HCT116 (cell line): ENCODE measurements around the gene ATXN1. TPM values are rescaled to one million over a fixed set of nuclear protein-coding genes. Genes with fewer than 3 reads are reported as not detected.

Experiments used
- ATAC-seq: fragments of 200-7000 bp; cut with Tn5 transposase; 2 replicates; pipeline ENCODE4 v1.9.1; 2020; ENCODE audit warnings: mild to moderate bottlenecking, moderate library complexity
- BruUV-seq: library from RNA; stranded (reverse); fragments of 400-500 nt; replicated peaks from 2 replicates; lab custom pipeline; 2021; lab: Mats Ljungman, UMichigan
- CTCF ChIA-PET: fragments of 300-600 bp; sonication (Branson Sonifier 250); formaldehyde crosslinking; loops from one replicate; lab custom pipeline; 2021; ENCODE audit warnings: antibody characterized with exemption; lab: Charles Lee
- POLR2A ChIA-PET: fragments of 300-600, 350-600 bp; sonication (Branson Sonifier 250); formaldehyde crosslinking; loops from one replicate; lab custom pipeline; 2021; ENCODE audit warnings: antibody characterized with exemption; lab: Charles Lee
- RAD21 ChIA-PET, 2 experiments: fragments of 300-600 bp; sonication (Branson Sonifier 250); formaldehyde crosslinking; loops; one replicate each; lab custom pipeline; 2023; ENCODE audit warnings: low total read pairs in 2 of 2; ENCODE audit not compliant: uncharacterized antibody in 2 of 2, unreplicated experiment in 2 of 2, low non-redundant PET in 1 of 2; lab: Charles Lee
- DNase-seq: peaks from one replicate; pipeline ENCODE4 v3.0.0-alpha.2; 2010; ENCODE audit warnings: low read depth, low spot score
- H2AFZ ChIP-seq: fragments of 200-600 bp; shearing (Covaris generic), sonication (generic); 2 replicates; pipeline ENCODE4 v1.6.1; 2017; ENCODE audit warnings: low read depth, mixed run types, mixed read lengths, antibody characterized with exemption, low read length; ENCODE audit not compliant: poor library complexity, severe bottlenecking
- H3K27ac ChIP-seq: 2 replicates; pipeline ENCODE4 v1.5.1; 2012; ENCODE audit warnings: low read depth, low read length
- H3K27me3 ChIP-seq: fragments of 200-600 bp; sonication (generic); 2 replicates; pipeline ENCODE4 v1.6.1; 2016; ENCODE audit warnings: mixed run types, low read length, mixed read lengths; ENCODE audit not compliant: insufficient read depth
- H3K36me3 ChIP-seq, 2 experiments: fragments of 200-500 bp in 1 of 2; fragments of 200-600 bp in 1 of 2; sonication (Bioruptor generic) in 1 of 2; sonication (generic) in 1 of 2; 2 replicates each; pipeline versions ENCODE4 v1.5.1 to v1.6.1; 2014 to 2016; ENCODE audit warnings: low read length in 2 of 2, inconsistent platforms in 1 of 2, mixed read lengths in 1 of 2, mixed run types in 1 of 2; ENCODE audit not compliant: insufficient read depth in 2 of 2, control insufficient read depth in 1 of 2
- H3K4me1 ChIP-seq, 2 experiments: fragments of 200-600 bp in 1 of 2; sonication (generic) in 1 of 2; 2 replicates each; pipeline versions ENCODE4 v1.5.1 to v1.6.1; 2012 to 2017; ENCODE audit warnings: low read length in 2 of 2, inconsistent platforms in 1 of 2, mild to moderate bottlenecking in 1 of 2, mixed read lengths in 1 of 2, mixed run types in 1 of 2, moderate library complexity in 1 of 2; ENCODE audit not compliant: insufficient read depth in 2 of 2, control insufficient read depth in 1 of 2
- H3K4me2 ChIP-seq: fragments of 200-600 bp; sonication (generic); 2 replicates; pipeline ENCODE4 v1.6.1; 2017; ENCODE audit warnings: mixed run types, low read length, mixed read lengths
- H3K4me3 ChIP-seq, 2 experiments: fragments of 200-600 bp in 1 of 2; sonication (generic) in 1 of 2; replicated peaks in 1 of 2; 2 replicates each; pipeline ENCODE4 v1.5.1; 2011 to 2016; ENCODE audit warnings: low read length in 2 of 2, control low read depth in 1 of 2, low read depth in 1 of 2, mild to moderate bottlenecking in 1 of 2, mixed read lengths in 1 of 2, mixed run types in 1 of 2
- H3K79me2 ChIP-seq: fragments of 200-600 bp; sonication (generic); 2 replicates; pipeline ENCODE4 v1.6.1; 2017; ENCODE audit warnings: mild to moderate bottlenecking, mixed run types, low read length, moderate library complexity, mixed read lengths; ENCODE audit not compliant: insufficient read depth
- H3K9ac ChIP-seq: fragments of 200-600 bp; sonication (generic); 2 replicates; pipeline ENCODE4 v1.6.1; 2016; ENCODE audit warnings: low read length, mixed read lengths
- H3K9me2 ChIP-seq: fragments of 200-600 bp; sonication (generic), shearing (Covaris generic); 2 replicates; pipeline ENCODE4 v1.6.1; 2017; ENCODE audit warnings: mixed run types, mild to moderate bottlenecking, moderate library complexity; ENCODE audit not compliant: insufficient read depth
- H3K9me3 ChIP-seq, 2 experiments: fragments of 200-500 bp in 1 of 2; fragments of 200-600 bp in 1 of 2; sonication (Bioruptor generic) in 1 of 2; sonication (generic) in 1 of 2; 2 replicates each; pipeline ENCODE4 v1.6.1; 2014 to 2017; ENCODE audit warnings: low read length in 2 of 2, mixed read lengths in 2 of 2, inconsistent platforms in 1 of 2, low read depth in 1 of 2, mild to moderate bottlenecking in 1 of 2, mixed run types in 1 of 2, moderate library complexity in 1 of 2; ENCODE audit not compliant: control insufficient read depth in 1 of 2, insufficient read depth in 1 of 2
- H4K20me1 ChIP-seq: fragments of 200-600 bp; sonication (generic), shearing (Covaris generic); 2 replicates; pipeline ENCODE4 v1.6.1; 2017; ENCODE audit warnings: mixed run types, mild to moderate bottlenecking, moderate library complexity; ENCODE audit not compliant: insufficient read depth
- CBX3 ChIP-seq: IDR thresholded peaks from 2 replicates; pipeline ENCODE4 v1.6.1; 2012; ENCODE audit warnings: low read depth
- CEBPB ChIP-seq: IDR thresholded peaks from 2 replicates; pipeline ENCODE4 v1.6.1; 2012; ENCODE audit warnings: low read depth
- EGR1 ChIP-seq: IDR thresholded peaks from 2 replicates; pipeline ENCODE4 v1.6.1; 2012; ENCODE audit warnings: low read depth
- EZH2 ChIP-seq: fragments of 200-600 bp; sonication (generic); IDR thresholded peaks from 2 replicates; pipeline ENCODE4 v1.6.1; 2017; ENCODE audit warnings: antibody characterized with exemption, mixed run types
- FOSL1 ChIP-seq: IDR thresholded peaks from 2 replicates; pipeline ENCODE4 v1.6.1; 2012; ENCODE audit warnings: low read depth
- JUND ChIP-seq: IDR thresholded peaks from 2 replicates; pipeline ENCODE4 v1.6.1; 2012
- POLR2A ChIP-seq: IDR thresholded peaks from 2 replicates; pipeline ENCODE4 v1.7.0; 2011; ENCODE audit warnings: borderline replicate concordance; ENCODE audit not compliant: insufficient read depth, insufficient read length; ENCODE audit errors: extremely low read depth
- POLR2AphosphoS5 ChIP-seq: IDR thresholded peaks from 2 replicates; pipeline ENCODE4 v1.6.1; 2011; ENCODE audit warnings: mild to moderate bottlenecking, low read depth, low read length, moderate library complexity
- SIN3A ChIP-seq: IDR thresholded peaks from 2 replicates; pipeline ENCODE4 v1.6.1; 2012; ENCODE audit warnings: low read depth
- SP1 ChIP-seq: IDR thresholded peaks from 2 replicates; pipeline ENCODE4 v1.6.1; 2012; ENCODE audit warnings: low read depth
- TCF7L2 ChIP-seq: IDR thresholded peaks from 2 replicates; pipeline ENCODE4 v1.7.0; 2011; ENCODE audit warnings: borderline replicate concordance, inconsistent platforms; ENCODE audit not compliant: insufficient read depth, insufficient read length; ENCODE audit errors: extremely low read depth
- YY1 ChIP-seq: IDR thresholded peaks from 2 replicates; pipeline ENCODE4 v1.6.1; 2011; ENCODE audit warnings: low read length, low read depth, moderate library complexity, mild to moderate bottlenecking; ENCODE audit not compliant: insufficient replicate concordance; ENCODE audit errors: extremely low read depth
- ZFX ChIP-seq: fragments of 450-650 bp; IDR thresholded peaks from 2 replicates; pipeline ENCODE4 v1.6.1; 2017
- intact Hi-C: fragments of 100-400 bp; cut with micrococcal nuclease; formaldehyde crosslinking; loops from 2 replicates; pipeline ENCODE4 v1.10.0; 2022
- total RNA-seq: library from RNA; stranded (reverse); gene quantifications from one replicate; pipeline ENCODE4 v1.2.1, GENCODE V29; 2021; ENCODE audit not compliant: unreplicated experiment
- TF ChIP-seq, protein P1 (sequence below): IDR thresholded peaks from 2 replicates; pipeline ENCODE4 v1.6.1; 2012; ENCODE audit warnings: low read depth
- TF ChIP-seq, protein P2 (sequence below): IDR thresholded peaks from 2 replicates; pipeline ENCODE4 v1.6.1; 2012
- TF ChIP-seq, protein P3 (sequence below): IDR thresholded peaks from 2 replicates; pipeline ENCODE4 v1.6.1; 2012
- TF ChIP-seq, protein P4 (sequence below), 3 experiments: fragments of 200-600 bp in 1 of 3; sonication (generic) in 1 of 3; IDR thresholded peaks in 2 of 3; conservative IDR thresholded peaks in 1 of 3; 2 replicates each; pipeline ENCODE4 v1.5.1; 2012 to 2017; ENCODE audit warnings: low read depth in 2 of 3, low read length in 2 of 3, antibody characterized with exemption in 1 of 3, borderline replicate concordance in 1 of 3, control low read depth in 1 of 3, mild to moderate bottlenecking in 1 of 3, mixed read lengths in 1 of 3, mixed run types in 1 of 3, moderate library complexity in 1 of 3; ENCODE audit not compliant: insufficient read depth in 1 of 3

The ATXN1 gene
- total RNA-seq, 1 experiment from 2014 or later, result 21.0 TPM

DNA sequence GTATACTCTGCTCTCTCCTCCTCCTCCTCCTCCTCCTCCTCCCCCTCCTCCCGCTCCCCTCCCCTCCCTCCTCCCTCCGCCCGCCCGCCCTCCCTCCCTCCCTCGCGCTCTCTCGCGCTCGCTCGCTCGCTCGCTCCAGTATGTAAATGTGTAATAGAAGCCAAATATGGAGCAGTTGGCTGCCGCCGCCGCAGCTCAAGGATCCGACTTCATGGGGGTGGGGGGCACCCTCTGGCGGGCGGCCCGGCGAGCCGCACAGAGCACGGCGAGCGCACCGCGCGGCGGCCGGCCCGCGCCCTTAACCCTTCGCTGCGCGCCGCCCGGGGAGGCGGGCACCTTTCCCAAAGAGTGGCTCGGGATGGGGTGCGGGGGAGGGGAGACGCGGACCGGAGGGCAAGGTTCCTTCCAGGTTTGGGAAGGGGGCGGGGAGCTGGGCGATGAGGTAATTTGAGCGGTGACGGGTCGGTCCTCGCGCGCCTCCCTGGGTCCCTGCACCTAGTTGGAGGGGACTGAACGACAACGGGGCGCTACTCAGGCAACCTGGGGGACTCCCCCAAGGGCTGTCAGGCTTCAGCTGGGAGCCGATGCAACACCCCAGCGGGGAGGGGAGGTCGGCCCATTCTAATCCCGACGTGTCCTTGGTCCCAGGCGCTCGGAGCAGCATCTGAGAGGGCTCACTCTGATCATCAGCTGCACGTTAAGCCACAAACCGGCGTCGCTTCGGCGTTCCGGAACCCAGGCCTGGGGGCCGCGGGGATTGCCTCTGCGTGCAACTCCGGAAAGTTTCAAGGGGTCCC, 409 bp upstream of the ATXN1 start (continued):
- TF ChIP-seq, protein P1, sequence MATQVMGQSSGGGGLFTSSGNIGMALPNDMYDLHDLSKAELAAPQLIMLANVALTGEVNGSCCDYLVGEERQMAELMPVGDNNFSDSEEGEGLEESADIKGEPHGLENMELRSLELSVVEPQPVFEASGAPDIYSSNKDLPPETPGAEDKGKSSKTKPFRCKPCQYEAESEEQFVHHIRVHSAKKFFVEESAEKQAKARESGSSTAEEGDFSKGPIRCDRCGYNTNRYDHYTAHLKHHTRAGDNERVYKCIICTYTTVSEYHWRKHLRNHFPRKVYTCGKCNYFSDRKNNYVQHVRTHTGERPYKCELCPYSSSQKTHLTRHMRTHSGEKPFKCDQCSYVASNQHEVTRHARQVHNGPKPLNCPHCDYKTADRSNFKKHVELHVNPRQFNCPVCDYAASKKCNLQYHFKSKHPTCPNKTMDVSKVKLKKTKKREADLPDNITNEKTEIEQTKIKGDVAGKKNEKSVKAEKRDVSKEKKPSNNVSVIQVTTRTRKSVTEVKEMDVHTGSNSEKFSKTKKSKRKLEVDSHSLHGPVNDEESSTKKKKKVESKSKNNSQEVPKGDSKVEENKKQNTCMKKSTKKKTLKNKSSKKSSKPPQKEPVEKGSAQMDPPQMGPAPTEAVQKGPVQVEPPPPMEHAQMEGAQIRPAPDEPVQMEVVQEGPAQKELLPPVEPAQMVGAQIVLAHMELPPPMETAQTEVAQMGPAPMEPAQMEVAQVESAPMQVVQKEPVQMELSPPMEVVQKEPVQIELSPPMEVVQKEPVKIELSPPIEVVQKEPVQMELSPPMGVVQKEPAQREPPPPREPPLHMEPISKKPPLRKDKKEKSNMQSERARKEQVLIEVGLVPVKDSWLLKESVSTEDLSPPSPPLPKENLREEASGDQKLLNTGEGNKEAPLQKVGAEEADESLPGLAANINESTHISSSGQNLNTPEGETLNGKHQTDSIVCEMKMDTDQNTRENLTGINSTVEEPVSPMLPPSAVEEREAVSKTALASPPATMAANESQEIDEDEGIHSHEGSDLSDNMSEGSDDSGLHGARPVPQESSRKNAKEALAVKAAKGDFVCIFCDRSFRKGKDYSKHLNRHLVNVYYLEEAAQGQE, result no peak
- TF ChIP-seq, protein P2, sequence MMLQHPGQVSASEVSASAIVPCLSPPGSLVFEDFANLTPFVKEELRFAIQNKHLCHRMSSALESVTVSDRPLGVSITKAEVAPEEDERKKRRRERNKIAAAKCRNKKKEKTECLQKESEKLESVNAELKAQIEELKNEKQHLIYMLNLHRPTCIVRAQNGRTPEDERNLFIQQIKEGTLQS, result no peak
- TF ChIP-seq EZH2, result no peak
- TF ChIP-seq CEBPB, result no peak
- TF ChIP-seq, all 23 proteins: peak for 7

DNA sequence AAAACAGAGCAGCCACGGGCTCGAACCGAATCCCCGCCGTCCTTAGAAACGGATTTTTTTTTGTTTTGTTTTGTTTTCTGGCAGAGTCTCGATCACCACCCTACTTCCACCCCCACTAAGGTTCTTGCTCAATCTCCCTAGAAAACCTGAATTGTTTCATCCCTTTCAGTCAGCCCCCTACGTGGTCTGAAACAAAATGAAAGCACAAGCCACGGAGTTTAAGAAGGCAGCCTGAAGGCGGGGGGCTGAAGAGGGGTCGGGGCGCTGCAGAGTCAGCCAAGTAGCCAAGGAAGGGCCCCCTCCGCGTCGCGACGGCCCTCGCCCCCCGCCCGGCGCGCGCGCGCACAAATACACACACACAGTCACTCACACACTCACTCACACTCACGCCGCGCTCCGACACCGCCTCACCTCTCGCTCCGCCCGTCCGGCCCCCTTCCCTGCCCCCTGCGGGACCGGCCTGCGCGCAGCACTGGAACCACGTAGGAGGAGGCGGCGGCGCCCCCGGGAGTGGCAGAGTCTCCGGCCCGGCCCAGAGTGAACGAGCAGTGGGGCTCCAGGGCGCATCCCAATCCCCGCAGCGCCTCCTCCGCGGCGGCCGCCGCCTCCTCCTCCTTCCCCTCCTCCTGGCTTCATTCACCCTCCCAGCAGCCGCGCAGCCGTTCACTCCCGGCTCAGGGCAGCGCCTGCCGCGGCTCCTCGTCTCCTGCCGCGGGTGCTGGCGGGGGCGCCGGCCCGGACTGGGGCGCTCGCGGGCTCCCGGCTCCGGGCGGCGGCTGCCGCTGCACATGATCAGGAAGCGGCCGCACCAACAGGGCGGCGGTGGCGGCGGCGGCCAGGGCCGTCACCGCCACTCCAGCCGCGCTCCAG, 1.4 kb downstream of the ATXN1 start:
- Histone ChIP-seq H3K4me3 (peak overlapping the region; percentile 56 to 89), H4K20me1 (no peaks in the 10 kb centered on the region), H3K27ac (peak overlapping the region; percentile 62), H2AFZ (peak overlapping the region; percentile 88), H3K36me3 (no peaks in the 10 kb centered on the region), H3K27me3 (no peaks in the 10 kb centered on the region), H3K79me2 (peaks cover 4% of the 10 kb centered on the region; the same call in 1 of the 2 replicates), H3K9me3 (no peaks in the 10 kb centered on the region), H3K4me2 (peak overlapping the region; percentile 89), H3K9me2 (no peaks in the 10 kb centered on the region), H3K9ac (peak overlapping the region; percentile 75), H3K4me1 (peaks cover 21 to 44% of the 10 kb centered on the region in 2 experiments)
- DNase-seq (no peak), ATAC-seq (peak; percentile 64)
- ChIA-PET RAD21 (interaction anchor here in 1 of 2 experiments (0.6 kb wide), 1 partner anchor 42 kb away, joined by 3 read pairs; no protein-coding TSS in a partner anchor), CTCF (no interaction called here), POLR2A (interaction anchor here (0.6 to 1.0 kb wide), 2 partner anchors 20 to 34 kb away, joined by 3 to 4 read pairs; no protein-coding TSS in a partner anchor)
- BruUV-seq, result no TSS peak
- intact Hi-C loops, result loop anchor here (2.0 to 5.0 kb wide), 3 partner anchors 78 to 327 kb away; no protein-coding TSS in a partner anchor
- TF ChIP-seq FOSL1 (no peak), ZFX (peak; percentile 62), EZH2 (no peak), YY1 (no peak), SP1 (no peak; the same call in 1 of the 2 replicates), SIN3A (peak; percentile 72), CBX3 (no peak), JUND (no peak), EGR1 (peak; percentile 50; the same call in 1 of the 2 replicates), POLR2A (no peak), TCF7L2 (no peak), POLR2AphosphoS5 (peak; percentile 78)
- TF ChIP-seq, protein P3, sequence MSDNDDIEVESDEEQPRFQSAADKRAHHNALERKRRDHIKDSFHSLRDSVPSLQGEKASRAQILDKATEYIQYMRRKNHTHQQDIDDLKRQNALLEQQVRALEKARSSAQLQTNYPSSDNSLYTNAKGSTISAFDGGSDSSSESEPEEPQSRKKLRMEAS, result peak; percentile 48; the same call in 1 of the 2 replicates
- TF ChIP-seq, protein P4, sequence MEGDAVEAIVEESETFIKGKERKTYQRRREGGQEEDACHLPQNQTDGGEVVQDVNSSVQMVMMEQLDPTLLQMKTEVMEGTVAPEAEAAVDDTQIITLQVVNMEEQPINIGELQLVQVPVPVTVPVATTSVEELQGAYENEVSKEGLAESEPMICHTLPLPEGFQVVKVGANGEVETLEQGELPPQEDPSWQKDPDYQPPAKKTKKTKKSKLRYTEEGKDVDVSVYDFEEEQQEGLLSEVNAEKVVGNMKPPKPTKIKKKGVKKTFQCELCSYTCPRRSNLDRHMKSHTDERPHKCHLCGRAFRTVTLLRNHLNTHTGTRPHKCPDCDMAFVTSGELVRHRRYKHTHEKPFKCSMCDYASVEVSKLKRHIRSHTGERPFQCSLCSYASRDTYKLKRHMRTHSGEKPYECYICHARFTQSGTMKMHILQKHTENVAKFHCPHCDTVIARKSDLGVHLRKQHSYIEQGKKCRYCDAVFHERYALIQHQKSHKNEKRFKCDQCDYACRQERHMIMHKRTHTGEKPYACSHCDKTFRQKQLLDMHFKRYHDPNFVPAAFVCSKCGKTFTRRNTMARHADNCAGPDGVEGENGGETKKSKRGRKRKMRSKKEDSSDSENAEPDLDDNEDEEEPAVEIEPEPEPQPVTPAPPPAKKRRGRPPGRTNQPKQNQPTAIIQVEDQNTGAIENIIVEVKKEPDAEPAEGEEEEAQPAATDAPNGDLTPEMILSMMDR (IDR thresholded peaks at IDR 0.05 in 2 of 3, conservative IDR thresholded peaks at IDR 0.05 in 1 of 3; ENCODE audit: borderline replicate concordance in 1 of 3, insufficient read depth in 1 of 3, low read depth in 2 of 3, low read length in 2 of 3), result no peak
